HG02642 (cell line): ENCODE results near the gene PRR29.

Source experiments
- ATAC-seq: cut with Tn5 transposase; IDR thresholded peaks from one replicate; pipeline ENCODE4 v1.9.1; 2021; ENCODE audit warnings: mild to moderate bottlenecking; ENCODE audit not compliant: unreplicated experiment, poor library complexity

Gene PRR29

DNA sequence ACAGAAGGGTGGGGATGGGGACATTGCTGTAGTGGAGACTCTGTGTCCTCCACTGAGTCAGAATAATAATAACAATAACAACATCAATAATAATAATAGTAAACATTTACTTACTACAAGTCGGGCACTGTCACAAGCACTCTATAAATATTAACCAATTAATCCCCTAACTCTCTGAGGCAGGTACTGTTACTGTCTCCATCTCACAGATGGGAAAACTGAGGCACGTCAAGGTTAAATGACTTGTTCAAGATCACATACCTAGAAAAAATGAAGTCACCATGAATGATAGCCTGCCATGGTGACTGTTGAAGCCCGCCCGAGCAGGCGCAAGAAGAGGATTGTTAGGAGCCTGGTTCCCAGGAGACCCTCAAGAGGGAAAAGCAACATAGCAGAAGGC, 10.2 kb downstream of the PRR29 start:
- no peak for ATAC-seq

DNA sequence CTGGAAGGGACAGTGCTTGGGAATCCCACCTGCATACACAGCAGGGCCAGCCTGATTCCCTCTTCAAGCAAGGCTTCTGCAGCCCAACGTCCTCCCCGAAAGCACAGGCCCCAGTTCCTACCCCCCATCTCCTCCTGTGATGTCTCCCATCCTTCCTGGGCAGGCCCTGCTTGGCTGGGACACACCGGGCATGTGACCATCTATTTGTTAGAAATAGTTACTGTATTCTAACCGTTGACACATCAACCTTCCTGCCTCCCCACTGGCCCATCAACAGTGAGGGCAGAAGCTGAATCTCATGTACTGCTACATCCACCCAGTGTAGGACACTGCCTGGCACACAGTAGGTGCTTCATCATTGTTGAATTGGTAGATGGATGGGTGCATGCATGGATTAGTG, 10.7 kb downstream of the PRR29 start:
- ATAC-seq = no peak

DNA sequence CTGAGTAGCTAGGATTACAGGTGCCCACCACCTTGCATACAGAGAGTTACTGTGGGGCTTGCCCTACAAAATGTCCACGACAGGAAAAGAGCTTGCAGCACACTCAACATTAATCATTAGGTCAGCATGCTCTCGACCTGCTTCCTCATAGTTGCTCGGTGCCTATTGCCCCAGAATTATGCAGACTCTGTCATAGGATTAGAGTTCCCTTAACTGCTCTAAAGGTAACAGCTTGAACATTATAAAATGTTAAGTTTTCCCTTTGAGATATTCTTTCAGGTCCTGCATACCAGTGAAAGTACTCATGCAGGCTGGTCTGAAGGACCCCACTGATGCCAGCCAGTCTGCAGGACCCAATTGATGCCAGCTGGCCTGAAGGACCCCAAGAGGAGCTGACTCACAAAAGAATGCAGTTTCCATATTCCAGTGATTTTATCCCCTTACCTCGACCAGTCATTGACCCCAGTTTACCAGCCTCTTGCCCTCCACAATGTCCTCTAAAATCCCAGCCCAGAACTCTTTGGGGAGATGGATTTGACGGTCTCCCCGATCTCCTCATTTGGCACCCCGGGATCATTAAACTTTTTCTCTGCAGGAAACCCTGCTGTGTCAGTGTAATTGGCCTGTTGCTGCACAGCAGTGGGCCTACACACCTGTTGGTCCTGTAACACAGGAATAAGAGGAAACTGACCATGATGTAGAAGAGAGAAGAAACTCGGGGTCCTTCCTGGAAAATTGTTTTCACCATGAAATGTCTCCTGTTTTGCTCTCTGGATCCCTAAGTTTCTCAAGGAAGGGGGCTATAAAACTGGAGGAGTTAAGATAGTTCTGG, 11.6 kb downstream of the PRR29 start:
- no peak for ATAC-seq

DNA sequence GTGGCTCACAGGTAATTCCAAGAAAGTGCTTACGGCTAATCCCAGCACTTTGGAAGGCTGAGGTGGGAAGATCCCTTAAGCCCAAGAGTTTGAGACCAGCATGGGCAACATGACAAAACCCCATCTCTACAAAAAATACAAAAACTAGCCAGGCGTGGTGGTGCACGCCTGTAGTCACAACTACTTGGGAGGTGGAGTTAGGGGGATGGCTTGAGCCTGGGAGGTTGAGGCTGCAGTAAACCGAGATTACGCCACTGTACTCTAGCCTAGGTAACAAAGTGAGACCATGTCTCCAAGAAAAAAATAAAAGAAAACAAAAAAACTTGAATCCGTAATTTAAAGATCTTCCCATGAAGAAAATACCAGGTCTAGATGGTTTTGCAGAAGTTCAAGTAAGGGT, 17.3 kb downstream of the PRR29 start:
- no peak for ATAC-seq

DNA sequence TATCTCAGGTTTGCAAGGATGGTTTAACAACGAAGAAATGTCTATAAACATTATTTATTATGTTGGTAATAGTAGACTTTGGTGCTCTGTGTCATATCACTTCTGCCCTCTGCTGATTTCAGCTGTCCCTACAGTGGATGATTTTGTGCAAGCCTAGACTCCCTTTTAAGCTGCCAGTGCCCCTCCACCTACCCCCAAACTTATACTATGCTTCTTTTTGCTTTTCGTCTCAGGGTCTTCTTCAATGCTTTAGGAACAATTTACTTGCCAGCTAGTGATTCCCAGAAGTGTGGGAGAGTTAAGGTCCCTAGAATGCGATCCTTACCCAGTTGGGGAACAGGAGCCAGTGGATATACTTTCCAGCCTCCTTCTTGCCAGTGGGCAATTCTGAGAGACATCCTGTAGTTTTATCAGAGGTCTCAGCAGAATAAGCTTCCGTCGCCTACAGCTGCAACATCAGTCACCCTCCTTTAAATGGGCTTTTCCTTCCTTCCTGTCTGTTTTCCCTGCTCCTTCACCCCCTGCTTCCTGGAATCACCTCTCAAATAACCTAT, 18.2 kb downstream of the PRR29 start:
- ATAC-seq = no peak

DNA sequence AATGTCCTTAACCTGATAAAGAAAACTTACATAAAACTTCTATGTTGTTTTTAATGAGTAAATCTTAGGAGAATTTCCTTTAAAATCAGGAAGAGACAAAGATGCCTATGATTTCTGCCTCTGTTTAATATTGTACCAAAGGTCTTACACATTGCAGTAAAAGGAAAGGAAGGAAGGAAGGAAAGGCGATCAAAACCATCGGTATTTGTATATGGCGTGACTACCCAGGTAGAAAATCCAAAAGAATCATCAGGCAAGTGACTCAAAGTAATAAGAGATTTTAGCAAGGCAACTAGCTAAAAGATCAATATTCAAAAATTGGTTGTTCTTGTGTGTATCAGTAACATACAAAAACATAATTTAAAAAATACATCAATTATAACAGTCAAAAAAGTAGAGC, 18.8 kb downstream of the PRR29 start:
- ATAC-seq = no peak

DNA sequence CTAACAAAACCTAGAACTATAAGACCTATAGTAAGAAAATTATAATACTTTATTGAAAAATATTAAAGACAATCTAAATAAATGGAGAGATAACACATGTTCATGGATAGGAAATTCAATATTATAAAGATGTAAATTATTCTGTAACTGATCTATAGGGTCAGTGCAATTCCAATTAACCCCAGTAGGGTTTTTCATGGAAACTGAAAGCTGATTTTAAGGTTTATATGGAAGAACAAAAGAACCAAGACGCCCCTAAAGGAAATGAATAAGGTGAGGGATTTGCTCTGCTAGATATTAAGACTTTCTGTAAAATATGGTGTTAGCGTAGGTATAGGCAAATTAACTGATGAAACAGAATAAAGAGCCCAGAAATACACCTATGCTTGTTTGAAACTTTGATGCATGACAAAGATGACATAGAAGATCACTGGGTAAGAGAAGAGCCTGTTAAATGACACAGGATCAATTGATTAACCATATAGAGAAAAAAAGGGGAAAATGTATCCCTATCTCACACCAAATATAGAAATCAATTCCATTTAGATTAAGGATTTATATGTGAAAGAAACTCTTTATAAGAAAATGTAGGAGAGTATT, 19.3 kb downstream of the PRR29 start:
- no peak for ATAC-seq

DNA sequence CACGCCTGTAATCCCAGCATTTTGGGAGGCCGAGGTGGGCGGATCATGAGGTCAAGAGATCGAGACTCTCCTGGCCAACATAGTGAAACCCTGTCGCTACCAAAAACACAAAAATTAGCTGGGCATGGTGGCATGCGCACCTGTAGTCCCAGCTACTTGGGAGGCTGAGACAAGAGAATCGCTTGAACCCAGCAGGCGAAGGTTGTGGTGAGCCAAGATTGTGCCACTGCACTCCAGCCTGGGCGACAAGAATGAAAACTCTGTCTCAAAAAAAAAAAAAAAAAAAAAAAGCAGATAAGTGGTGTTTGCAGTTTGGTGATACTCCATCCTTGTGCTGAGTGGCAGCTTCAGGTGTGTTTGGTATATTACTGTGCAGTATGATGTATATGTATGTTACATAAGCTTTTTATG, 21.4 kb downstream of the PRR29 start:
- ATAC-seq = peak; percentile 10

DNA sequence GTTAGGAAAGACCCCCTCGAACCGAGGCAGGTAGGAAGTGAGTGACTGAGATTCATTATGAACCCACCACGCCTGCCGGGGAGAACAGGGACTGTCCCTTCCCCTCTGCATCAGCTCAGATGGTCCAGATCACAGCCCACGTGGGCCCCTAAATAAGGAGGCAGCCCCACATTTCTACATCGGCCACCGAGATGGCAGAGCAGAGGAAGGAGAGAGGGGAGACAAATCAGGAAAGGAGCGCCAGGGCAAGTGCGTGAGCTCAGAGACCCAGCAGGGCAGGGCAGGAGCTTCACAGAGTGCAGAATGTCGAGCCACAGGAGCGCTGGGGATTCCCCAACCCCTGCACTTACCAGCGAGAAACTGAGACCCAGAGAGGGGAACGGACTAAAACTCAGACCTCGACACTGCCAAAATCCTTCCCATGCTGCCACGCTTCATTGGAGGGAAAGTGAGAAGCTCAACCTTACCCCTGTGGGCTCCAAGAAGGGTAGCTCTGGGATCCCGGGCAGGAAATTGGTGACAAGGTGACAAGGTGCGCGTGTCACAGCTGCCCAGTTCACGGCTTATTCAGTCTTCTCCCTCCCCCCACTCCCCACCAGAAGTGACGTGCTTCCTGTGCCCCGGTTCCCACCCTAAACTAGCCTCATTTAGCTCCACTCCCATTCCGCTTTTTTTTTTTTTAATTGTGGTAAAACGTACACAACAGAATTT, 22.1 kb downstream of the PRR29 start, which contains the start of gene ICAM2:
TSS of gene ICAM2 (minus strand) at position 578 of the 711 bp plus-strand sequence. CDS start 13,942 bp downstream, outside the sequence.
- ATAC-seq = peak; percentile 68

DNA sequence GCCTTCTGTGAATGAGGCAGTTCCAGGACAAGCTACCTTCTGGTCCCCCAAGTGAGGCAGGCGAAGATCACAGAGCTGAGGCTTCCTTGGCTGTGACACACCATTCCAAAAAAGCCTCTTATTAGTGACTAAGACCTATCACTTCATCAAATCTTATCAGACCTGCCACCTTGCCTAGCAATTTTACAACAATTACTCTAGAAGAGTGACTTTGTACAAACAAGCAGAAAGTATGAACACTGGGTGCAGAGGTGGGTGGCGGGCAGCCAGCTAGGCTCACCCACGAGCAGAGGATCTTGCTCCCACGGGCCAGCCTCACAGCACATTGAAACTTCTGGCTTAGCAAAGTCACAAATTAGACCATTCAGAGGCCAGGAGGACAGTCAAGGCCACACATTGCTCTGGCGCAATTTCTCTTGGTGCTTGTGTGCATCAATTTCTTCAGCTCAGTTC, 24.5 kb downstream of the PRR29 start:
- no peak for ATAC-seq

DNA sequence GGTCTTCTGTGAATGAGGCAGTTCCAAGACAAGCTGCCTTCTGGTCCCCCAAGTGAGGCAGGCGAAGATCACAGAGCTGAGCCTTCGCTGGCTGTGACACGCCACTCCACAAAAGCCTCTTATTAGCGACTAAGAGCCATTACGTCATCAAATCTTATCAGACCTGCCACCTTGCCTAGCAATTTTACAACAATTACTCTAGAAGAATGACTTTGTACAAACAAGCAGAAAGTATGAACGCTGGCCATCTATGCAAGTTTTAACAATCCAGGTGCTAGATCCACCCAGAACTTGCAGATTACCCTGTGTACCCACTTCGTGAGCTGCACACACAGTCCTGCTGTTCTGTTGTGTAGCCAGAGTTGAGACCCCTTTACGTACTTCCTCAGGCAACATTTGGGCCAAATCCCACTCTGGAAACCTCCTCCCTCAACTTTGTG, 26.1 kb downstream of the PRR29 start:
- no peak for ATAC-seq

DNA sequence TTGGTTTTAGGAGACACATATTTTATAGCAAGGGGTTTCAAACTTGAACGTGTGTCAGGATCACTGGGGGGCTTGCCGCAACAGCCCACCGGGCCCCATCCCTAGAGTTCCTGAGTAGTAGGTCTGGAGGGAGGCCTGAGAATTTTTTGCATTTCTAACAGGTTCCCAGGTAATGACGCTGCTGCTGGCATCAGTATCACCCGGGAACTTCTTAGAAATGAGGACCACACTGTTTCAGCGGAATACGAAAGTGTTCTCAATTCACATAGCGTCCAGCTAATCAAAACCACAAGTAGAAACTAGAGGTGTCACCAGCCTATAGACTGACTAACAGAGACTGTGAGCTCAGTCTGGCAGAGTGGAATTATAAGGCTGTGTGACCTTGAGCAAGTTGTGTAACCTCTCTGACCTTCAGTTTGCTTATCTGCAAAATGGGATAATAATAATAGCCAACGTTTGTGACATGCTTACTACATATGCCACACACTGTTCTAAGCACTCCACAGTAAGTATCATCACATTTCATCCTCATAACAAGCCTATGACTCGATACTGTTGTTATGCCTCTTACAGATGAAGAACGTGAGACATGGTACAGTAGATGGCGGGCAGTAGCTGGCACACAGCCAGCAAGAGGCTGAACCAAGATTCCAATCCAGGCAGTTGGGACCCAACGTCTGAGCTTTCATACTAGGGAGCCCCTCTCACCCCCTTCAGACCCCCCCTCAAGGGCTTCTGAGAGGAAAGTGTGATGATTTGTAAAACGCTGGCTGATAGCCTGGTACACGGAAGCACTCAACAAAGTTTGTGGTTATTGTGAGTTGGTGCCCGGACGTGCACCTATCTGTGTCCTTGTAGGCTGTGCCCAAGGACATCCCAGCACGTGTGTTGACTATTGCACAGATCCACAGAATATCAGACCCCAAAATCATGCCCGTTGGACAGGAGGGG, 26.9 kb downstream of the PRR29 start:
- no peak for ATAC-seq

DNA sequence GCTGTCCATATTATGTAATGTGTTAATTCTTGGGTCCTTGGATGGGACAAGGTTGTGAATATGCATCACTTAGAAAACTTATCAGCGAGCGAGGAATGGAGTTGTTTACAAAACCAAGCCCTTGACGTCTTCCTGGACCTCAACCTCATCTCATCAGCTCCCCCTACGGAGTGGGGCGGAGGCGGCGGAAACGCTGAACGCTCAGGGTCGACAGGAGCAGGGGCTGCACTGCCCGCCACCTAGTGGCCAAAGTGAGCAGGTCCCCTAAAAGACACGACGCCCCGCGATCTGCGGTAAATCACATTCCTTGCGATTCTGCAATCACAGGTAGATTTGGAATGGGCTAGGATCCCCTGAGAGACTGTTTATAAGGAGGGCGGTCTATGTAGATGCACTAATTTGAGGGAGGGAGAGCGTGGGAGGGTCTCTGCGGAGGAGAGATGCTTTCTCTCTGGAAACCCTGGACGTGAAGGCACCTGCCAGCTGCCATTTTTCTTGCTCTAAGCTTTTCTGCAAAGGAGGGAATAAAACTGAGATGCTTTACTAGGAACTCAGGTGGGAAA, 27.7 kb downstream of the PRR29 start:
- peak; percentile 67 for ATAC-seq

DNA sequence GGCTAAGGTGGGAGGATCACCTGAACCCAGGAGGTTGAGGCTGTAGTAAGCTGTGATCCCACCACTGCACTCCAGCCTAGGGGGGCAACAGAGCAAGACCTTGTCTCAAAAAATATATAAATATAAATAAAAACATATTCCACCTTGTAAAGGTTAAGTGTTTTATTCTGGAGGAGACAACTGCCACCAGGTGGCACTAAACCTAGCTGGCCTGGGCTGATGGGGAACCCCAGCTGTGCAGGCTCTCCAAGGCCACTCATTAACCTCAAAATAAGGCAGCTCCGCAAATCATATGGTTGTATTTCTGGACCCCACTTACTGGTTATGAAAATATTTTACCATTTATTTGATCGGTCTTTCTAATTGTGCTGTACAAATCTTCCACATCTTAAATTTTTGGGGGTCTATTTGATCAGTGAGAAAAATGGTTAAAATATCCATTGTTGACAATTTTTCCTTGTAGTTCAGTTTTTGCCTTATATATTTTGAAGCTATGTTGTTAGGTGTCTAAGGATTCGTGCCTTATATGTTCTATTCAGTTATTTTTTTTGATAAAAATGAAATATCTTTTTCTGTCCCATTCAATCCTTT, 30.8 kb downstream of the PRR29 start:
- ATAC-seq = no peak

DNA sequence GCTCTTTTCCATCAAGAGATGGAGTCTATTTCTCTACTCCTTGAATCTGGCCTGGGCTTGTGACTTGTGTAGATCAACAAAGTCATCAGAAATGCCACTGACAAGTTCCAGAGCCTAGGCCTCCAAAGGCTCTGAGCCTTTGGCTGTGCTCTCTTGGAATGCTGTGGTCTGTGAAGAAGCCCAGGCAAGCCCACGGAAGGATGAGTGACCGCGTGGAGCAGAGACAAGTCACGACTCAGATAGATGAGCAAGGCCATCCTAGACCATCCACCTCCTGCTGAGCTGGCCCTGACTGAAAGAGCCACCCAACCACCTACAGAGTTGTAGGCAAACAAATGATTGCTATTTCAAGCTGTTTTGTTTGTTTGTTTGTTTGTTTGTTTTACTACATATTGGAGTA, 33.9 kb downstream of the PRR29 start:
- no peak for ATAC-seq

DNA sequence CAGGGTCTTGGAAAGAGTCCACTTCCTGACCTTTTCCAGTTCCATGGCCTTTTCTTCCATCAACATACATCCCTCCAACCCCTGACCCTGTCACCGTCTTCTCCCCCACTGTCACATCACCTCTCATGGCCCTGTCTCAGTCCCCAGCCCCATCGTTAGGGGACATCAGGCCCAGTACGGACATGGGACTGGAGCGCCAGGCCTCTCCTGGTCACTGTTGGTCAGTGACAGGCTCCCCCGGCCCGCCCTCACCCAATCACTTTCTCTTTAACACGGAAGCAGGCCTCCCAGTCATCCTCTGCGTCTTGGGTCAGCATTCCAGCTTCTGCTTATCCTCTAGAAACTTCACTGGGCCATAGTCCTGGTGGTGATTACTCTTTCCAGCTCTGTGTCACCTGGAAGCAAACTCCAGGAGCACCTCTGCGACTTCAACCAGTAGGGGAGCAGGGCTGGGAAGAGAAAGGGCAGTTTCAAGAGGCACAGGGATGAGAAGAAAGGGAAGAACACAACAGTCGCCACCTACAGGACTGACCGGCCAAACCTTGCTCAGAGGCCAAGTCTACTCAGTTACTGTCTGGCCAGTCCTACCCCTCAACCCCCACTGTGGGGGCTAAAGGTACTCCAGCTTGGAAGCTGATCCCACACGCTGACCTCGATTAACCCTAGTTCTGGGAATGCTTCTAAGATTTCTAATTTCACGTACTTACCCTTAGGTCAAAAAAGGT, 38.2 kb downstream of the PRR29 start:
- no peak for ATAC-seq

DNA sequence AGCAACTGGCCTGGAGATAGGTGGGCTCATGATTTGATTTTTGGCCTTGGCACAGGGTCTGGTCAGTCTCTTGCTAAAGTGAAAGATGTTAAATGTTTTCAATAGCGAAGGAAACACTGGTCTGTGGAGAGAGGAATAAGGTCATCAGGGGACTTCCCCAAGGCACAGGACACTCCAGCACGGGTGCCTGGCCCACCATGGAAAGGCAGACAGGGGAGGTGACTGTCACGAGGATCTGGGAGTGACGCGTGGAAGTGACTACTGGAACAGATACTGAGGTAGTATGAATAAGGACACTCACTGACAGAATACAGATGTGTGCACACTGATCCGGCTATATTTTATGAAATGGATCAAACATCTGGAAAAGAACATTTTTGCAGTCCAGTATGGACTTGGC, 39.0 kb downstream of the PRR29 start:
- ATAC-seq = no peak

DNA sequence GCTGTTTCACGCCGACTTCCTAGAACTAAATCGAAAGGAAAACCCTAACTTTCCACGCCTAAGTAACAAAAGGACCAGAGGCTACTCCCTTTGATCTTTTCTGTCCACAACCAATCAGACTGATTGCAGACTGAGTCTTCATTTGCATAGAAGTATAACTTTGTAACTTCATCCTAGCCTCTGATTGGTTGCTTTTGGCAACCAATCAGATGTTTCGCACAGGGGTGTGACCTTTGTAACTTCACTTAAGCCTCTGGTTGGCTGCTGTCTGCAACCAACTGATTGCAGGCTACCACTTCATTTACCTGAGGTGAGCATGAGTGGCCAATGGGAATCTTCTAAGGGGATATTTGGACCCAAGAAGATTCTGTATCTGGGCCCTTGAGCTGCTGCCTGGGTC, 39.7 kb downstream of the PRR29 start:
- no peak for ATAC-seq
